Stimulated activated CD4-positive, alpha-beta T cell treated with anti-CD3 and anti-CD28 coated beads, Interleukin-4, amount 100 ng/mL, for 4 hours (primary cell): ENCODE data around the gene BCAP31.
"Not testable (repeated sequence)": the region's sequence is repeated elsewhere in the genome, so short reads cannot be mapped to it uniquely, and the experiment has no call there.

Experiments used
- DNase-seq, 2 experiments: peaks; one replicate each; pipeline ENCODE4 v3.0.0-alpha.2; 2020

BCAP31 gene

DNA sequence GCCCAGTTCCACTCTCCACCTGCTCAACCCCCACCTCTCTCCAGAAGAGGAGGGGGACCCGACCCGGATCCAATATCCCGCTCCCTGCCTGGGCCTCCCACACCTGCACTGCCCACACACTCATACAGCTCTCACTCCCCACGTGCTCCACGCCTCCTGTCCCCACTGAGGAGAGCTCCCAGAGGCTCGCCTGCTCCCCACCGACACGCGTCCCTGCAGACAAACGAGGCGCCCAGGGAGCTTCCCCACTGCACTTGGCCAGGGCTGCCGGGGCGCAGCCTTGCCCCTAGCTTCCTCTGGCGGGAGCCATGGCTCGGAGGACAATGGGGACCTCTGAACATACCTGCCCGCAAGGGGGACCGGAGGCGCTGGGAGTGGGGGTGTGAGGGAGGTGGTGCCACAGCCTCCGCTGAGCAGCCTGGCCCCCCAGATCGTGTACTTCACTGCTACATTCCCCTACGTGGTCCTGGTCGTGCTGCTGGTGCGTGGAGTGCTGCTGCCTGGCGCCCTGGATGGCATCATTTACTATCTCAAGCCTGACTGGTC lies 31.5 kb downstream of the BCAP31 start:
- no peak for DNase-seq

GRCh38 chrX:153692003-153692402 lies 32.2 kb downstream of the BCAP31 start:
- no peak for DNase-seq

GRCh38 chrX:153691032-153691827 lies 33.0 kb downstream of the BCAP31 start:
- DNase-seq: not testable (repeated sequence)

DNA sequence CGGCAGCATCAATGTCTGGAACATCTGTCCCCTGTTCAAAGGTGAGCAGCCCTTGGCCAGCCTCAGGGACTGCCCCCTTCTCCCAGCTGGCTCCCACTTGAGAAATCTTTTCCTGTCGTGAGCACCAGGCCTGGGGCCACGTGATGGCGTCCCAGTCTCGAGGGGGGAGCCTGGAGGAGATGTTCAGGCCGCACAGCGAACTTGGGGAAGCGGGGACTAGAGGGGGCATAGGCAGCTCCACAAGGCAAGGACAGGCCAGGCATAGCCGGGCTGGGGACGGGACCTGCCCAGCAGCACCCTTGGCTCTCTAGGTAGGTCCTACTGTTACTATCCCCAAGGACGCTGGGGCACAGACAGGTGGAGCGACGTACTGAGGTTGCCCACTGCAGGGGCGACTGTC lies 33.7 kb downstream of the BCAP31 start:
- no peak for DNase-seq

DNA sequence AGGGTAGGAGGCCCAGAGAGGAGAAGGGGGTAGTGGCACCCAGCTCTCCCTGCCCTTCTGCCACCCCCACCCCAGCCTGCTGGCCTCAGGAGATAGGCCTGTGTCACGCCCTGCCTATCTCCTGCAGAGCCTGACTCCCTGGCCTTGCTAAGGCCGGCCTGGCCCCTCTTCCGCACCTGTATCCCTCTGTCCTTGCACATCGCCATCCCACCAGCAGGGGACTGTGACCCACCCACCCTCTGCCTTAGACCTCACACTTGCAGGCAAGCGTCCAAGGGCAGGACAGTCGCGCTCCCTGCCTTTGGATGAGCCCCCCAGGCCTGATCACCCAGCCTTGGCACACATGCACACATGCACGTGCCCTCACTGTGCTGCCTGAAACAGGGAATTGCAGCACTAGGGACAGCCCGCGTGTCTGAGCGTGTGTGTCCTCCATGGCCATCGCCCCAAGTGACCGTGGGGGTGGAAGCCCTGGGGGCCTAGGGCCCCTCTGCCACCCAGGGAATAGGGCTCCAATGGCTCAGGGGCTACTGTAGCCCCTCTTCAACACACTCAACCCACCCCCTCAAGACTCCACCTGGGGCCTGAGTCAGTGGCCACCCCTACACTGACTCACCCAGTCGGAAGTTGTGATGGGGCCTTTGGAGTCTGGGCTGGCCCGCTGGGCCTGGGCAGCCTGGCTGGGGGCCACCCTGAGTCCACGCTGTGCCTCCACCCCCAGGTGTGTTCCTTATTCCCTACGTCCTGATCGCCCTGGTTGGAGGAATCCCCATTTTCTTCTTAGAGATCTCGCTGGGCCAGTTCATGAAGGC lies 34.3 kb downstream of the BCAP31 start:
- DNase-seq: no peak

- DNase-seq: no peak
These were observed 35.1 kb downstream of the BCAP31 start for GRCh38 chrX:153688911-153689590.

- DNase-seq: no peak
These were observed 35.7 kb downstream of the BCAP31 start for GRCh38 chrX:153688506-153688905.

GRCh38 chrX:153688071-153688470 lies 36.1 kb downstream of the BCAP31 start:
- no peak for DNase-seq

- DNase-seq: peak; percentile 20 to 38
These were observed 36.8 kb downstream of the BCAP31 start, which contains the start of gene SLC6A8 for GRCh38 chrX:153687121-153688039. TSS of gene SLC6A8 (plus strand) at chrX:153687926. CDS start at chrX:153688575, 649 bp downstream.

- DNase-seq: no peak
These were observed 37.5 kb downstream of the BCAP31 start for GRCh38 chrX:153686711-153687110.

GRCh38 chrX:153685751-153686696 lies 38.2 kb downstream of the BCAP31 start:
- DNase-seq: no peak

GRCh38 chrX:153685156-153685536 lies 39.0 kb downstream of the BCAP31 start:
- no peak for DNase-seq

- no peak for DNase-seq
These were observed 39.6 kb downstream of the BCAP31 start for GRCh38 chrX:153684467-153685155.

GRCh38 chrX:153683486-153683885 lies 40.7 kb downstream of the BCAP31 start:
- DNase-seq: not testable (repeated sequence)

DNA sequence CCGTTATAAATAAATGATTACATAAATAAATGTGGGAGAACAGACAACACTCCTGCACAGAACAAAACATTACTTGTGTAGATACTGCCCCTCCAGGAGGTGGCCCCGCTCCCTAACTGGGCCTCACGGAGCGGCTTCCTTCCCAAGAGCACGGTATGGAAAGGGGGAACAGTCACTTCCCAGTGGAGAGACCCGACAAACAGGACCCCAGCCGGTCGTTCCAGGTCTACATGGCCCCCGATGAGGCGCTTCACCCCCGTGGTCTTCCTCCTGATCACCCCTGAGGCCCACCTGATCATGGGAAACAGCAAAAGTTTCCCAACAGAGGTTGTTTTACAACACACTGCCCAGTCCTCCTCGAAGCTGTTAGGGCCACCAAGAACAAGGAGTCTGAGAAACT lies 43.0 kb downstream of the BCAP31 start:
- DNase-seq: no peak

DNA sequence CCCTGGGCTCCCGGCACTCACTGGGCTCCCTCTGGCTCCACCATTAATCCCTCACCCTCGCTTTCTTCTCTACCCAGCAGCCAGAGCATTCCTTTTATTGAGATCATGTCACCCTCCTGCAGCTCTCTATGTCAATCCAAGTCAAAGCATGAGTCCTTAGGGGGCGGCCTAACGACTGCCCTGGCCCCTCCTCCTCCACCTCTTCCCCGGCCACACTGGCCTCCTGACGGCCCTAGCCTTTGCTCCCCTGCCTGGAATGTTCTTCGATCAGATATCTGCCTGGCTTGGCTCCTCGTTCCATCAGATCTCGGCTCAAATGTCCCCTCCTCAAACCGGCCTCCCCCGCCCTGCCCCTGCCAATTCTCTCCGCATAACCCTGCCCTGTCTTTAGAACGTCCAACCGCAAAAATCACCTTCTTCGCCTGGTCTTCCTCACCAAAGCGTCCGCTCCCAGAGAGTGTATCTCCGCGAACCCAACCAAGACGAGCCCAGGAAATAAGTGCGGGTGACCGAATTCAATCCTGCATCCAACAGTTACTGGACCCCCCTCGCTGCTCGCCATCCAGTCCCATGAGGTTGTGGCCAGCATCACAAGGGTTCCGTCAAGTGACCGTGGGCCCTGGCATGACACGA lies 49.9 kb downstream of the BCAP31 start:
- DNase-seq: no peak

GRCh38 chrX:153673428-153674218 lies 50.6 kb downstream of the BCAP31 start, which contains the start of gene PNCK:
TSS of gene PNCK (minus strand) at chrX:153673813. CDS start at chrX:153673076, 737 bp downstream.
- no peak for DNase-seq
